Measurements from ENCODE around the gene SLAMF9.

Gene SLAMF9

GRCh38 chr1:159961636-159962035 lies 7.6 kb upstream of the SLAMF9 start:
- H3K36me3 ChIP-seq, result no peaks in the 10 kb centered on the region
- H3K27me3 ChIP-seq, result no peaks in the 10 kb centered on the region
- TF ChIP-seq Cebpa-rat (IDR thresholded peaks at IDR 0.05), result no peak
- no peak overlapping the region for H3K4me2 ChIP-seq
- no peak overlapping the region for H3K27ac ChIP-seq
- H3K4me3 ChIP-seq, result no peak overlapping the region
- H3K4me1 ChIP-seq, result no peaks in the 10 kb centered on the region
- H3K9me3 ChIP-seq, result no peaks in the 10 kb centered on the region
- H4K20me1 ChIP-seq, result no peaks in the 10 kb centered on the region
- no peak overlapping the region for H3K9ac ChIP-seq

- Histone ChIP-seq H3K27me3 (no peaks in the 10 kb centered on the region), H3K9ac (no peak overlapping the region), H3K4me2 (no peak overlapping the region), H4K20me1 (no peaks in the 10 kb centered on the region), H3K4me1 (no peaks in the 10 kb centered on the region), H3K9me3 (no peaks in the 10 kb centered on the region), H3K27ac (no peak overlapping the region), H3K4me3 (no peak overlapping the region), H3K36me3 (no peaks in the 10 kb centered on the region)
- TF ChIP-seq Cebpa-rat (IDR thresholded peaks at IDR 0.05), result no peak
These were observed 6.8 kb upstream of the SLAMF9 start for GRCh38 chr1:159960721-159961381.

- H3K4me1 ChIP-seq, result no peaks in the 10 kb centered on the region
- H3K27ac ChIP-seq, result no peak overlapping the region
- H3K4me3 ChIP-seq, result no peak overlapping the region
- no peaks in the 10 kb centered on the region for H3K9me3 ChIP-seq
- H3K27me3 ChIP-seq, result no peaks in the 10 kb centered on the region
- no peaks in the 10 kb centered on the region for H3K36me3 ChIP-seq
- no peak overlapping the region for H3K9ac ChIP-seq
- no peak overlapping the region for H3K4me2 ChIP-seq
- no peak for TF ChIP-seq Cebpa-rat (IDR thresholded peaks at IDR 0.05)
- no peaks in the 10 kb centered on the region for H4K20me1 ChIP-seq
These were observed 5.4 kb upstream of the SLAMF9 start for GRCh38 chr1:159959451-159959850.

GRCh38 chr1:159958719-159959380 lies 4.8 kb upstream of the SLAMF9 start:
- no peak overlapping the region for H3K27ac ChIP-seq
- H3K9me3 ChIP-seq, result no peaks in the 10 kb centered on the region
- H3K9ac ChIP-seq, result no peak overlapping the region
- no peak for TF ChIP-seq Cebpa-rat (IDR thresholded peaks at IDR 0.05)
- H3K36me3 ChIP-seq, result no peaks in the 10 kb centered on the region
- H3K4me2 ChIP-seq, result no peak overlapping the region
- H3K4me1 ChIP-seq, result no peaks in the 10 kb centered on the region
- no peaks in the 10 kb centered on the region for H3K27me3 ChIP-seq
- no peak overlapping the region for H3K4me3 ChIP-seq
- no peaks in the 10 kb centered on the region for H4K20me1 ChIP-seq

GRCh38 chr1:159957824-159958268 lies 3.8 kb upstream of the SLAMF9 start:
- Histone ChIP-seq H3K4me3 (no peak overlapping the region), H3K4me1 (peaks cover under 1% of the 10 kb centered on the region; the same call in 1 of the 2 replicates), H3K9ac (no peak overlapping the region), H3K9me3 (no peaks in the 10 kb centered on the region), H4K20me1 (no peaks in the 10 kb centered on the region), H3K4me2 (no peak overlapping the region), H3K27me3 (no peaks in the 10 kb centered on the region), H3K27ac (no peak overlapping the region), H3K36me3 (no peaks in the 10 kb centered on the region)
- no peak for TF ChIP-seq Cebpa-rat (IDR thresholded peaks at IDR 0.05)

- Histone ChIP-seq H3K36me3 (no peaks in the 10 kb centered on the region), H4K20me1 (no peaks in the 10 kb centered on the region)
- no peak for TF ChIP-seq Cebpa-rat (IDR thresholded peaks at IDR 0.05)
These were observed 1.4 kb upstream of the SLAMF9 start for GRCh38 chr1:159955456-159955855.

GRCh38 chr1:159952932-159953331 lies 1.1 kb downstream of the SLAMF9 start:
- TF ChIP-seq Cebpa-rat (IDR thresholded peaks at IDR 0.05), result no peak
- no peaks in the 10 kb centered on the region for H3K36me3 ChIP-seq
- no peak overlapping the region for H3K4me3 ChIP-seq
- peaks cover 9% of the 10 kb centered on the region for H3K4me1 ChIP-seq
- no peak overlapping the region for H3K4me2 ChIP-seq
- H3K9me3 ChIP-seq, result no peaks in the 10 kb centered on the region
- H3K27ac ChIP-seq, result no peak overlapping the region
- H3K27me3 ChIP-seq, result no peaks in the 10 kb centered on the region
- no peak overlapping the region for H3K9ac ChIP-seq
- H4K20me1 ChIP-seq, result no peaks in the 10 kb centered on the region

More at GRCh38 chr1:159955456-159955855, 1.4 kb upstream of the SLAMF9 start:
- Histone ChIP-seq H3K4me2 (no peak overlapping the region), H3K4me3 (no peak overlapping the region), H3K27ac (no peak overlapping the region), H3K4me1 (peaks cover 9% of the 10 kb centered on the region), H3K27me3 (no peaks in the 10 kb centered on the region), H3K9ac (no peak overlapping the region), H3K9me3 (no peaks in the 10 kb centered on the region)

- Histone ChIP-seq H3K27me3 (no peaks in the 10 kb centered on the region), H3K27ac (no peak overlapping the region), H3K9ac (no peak overlapping the region), H3K4me3 (no peak overlapping the region), H3K4me2 (no peak overlapping the region), H3K9me3 (no peaks in the 10 kb centered on the region), H4K20me1 (no peaks in the 10 kb centered on the region), H3K36me3 (no peaks in the 10 kb centered on the region), H3K4me1 (peaks cover 9% of the 10 kb centered on the region)
- no peak for TF ChIP-seq Cebpa-rat (IDR thresholded peaks at IDR 0.05)
These were observed 2.5 kb downstream of the SLAMF9 start for GRCh38 chr1:159951551-159951950.

GRCh38 chr1:159951016-159951415 lies 3.0 kb downstream of the SLAMF9 start:
- Histone ChIP-seq H4K20me1 (no peaks in the 10 kb centered on the region), H3K4me2 (no peak overlapping the region), H3K9me3 (no peaks in the 10 kb centered on the region), H3K9ac (no peak overlapping the region), H3K4me3 (no peak overlapping the region), H3K36me3 (no peaks in the 10 kb centered on the region), H3K27ac (no peak overlapping the region), H3K27me3 (no peaks in the 10 kb centered on the region), H3K4me1 (peaks cover 13% of the 10 kb centered on the region)
- TF ChIP-seq Cebpa-rat (IDR thresholded peaks at IDR 0.05), result no peak

GRCh38 chr1:159949981-159950381 lies 4.1 kb downstream of the SLAMF9 start:
- no peaks in the 10 kb centered on the region for H3K36me3 ChIP-seq
- H3K27ac ChIP-seq, result no peak overlapping the region
- no peaks in the 10 kb centered on the region for H3K27me3 ChIP-seq
- H3K9me3 ChIP-seq, result no peaks in the 10 kb centered on the region
- H3K4me3 ChIP-seq, result no peak overlapping the region
- H4K20me1 ChIP-seq, result no peaks in the 10 kb centered on the region
- TF ChIP-seq Cebpa-rat (IDR thresholded peaks at IDR 0.05), result no peak
- peaks cover 20% of the 10 kb centered on the region for H3K4me1 ChIP-seq
- H3K4me2 ChIP-seq, result no peak overlapping the region
- H3K9ac ChIP-seq, result no peak overlapping the region
